ENCODE results near the gene CSNK1G2. TPM values are rescaled to one million over a fixed set of nuclear protein-coding genes. Genes with fewer than 3 reads are reported as not detected.
A peak's percentile ranks its signal among the peaks of the same experiment; 100 is the strongest.

Gene CSNK1G2
- total RNA-seq, 4 donors from 2014 or later, result 54.5 to 250 (median 103) TPM

DNA sequence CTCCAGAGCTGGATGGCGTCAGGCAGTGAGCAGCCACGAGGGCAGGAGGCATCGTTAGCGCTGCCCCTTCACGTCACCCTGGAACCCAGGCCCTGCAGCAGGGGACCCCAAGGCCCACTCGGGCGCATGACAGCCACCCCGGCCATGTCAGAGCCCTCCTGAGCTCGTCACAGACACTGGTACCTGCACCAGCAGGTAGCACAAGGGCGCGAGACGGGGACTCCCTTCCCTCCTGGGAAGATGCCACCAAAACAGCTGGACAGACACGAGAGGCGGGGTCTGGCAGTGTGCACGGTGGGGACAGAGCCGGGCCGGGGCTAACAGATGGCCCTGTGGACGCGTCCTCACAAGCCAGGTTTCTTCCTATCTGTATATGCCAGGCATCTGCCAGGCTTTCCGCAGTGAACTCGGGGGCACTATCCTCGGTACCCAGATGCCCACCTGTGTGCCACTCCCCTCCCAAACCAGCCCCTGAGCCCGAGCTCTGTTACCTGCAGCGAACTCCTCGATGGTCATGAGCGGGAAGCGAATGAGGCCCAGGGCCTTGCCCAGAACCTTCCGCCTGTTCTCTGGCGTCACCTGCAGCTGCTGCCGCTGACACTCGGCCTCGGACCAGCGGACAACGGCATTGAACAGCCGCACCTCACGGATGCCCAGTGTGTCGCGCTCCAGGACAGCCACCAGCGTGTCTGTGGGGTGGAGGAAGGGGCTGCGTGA lies 48.7 kb downstream of the CSNK1G2 start:
- Histone ChIP-seq H3K4me1 (no peaks in the 10 kb centered on the region), H3K36me3 (peaks cover 0 to 95% (median 0%) of the 10 kb centered on the region in 3 donors), H3K9me3 (no peaks in the 10 kb centered on the region), H3K27ac (no peak overlapping the region), H3K4me3 (no peak overlapping the region), H3K27me3 (no peaks in the 10 kb centered on the region)
- peak in 1 of 3 donors; percentile 43 for DNase-seq
- no peak for TF ChIP-seq POLR2A (IDR thresholded peaks at IDR 0.05)
- TF ChIP-seq, protein P1, sequence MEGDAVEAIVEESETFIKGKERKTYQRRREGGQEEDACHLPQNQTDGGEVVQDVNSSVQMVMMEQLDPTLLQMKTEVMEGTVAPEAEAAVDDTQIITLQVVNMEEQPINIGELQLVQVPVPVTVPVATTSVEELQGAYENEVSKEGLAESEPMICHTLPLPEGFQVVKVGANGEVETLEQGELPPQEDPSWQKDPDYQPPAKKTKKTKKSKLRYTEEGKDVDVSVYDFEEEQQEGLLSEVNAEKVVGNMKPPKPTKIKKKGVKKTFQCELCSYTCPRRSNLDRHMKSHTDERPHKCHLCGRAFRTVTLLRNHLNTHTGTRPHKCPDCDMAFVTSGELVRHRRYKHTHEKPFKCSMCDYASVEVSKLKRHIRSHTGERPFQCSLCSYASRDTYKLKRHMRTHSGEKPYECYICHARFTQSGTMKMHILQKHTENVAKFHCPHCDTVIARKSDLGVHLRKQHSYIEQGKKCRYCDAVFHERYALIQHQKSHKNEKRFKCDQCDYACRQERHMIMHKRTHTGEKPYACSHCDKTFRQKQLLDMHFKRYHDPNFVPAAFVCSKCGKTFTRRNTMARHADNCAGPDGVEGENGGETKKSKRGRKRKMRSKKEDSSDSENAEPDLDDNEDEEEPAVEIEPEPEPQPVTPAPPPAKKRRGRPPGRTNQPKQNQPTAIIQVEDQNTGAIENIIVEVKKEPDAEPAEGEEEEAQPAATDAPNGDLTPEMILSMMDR (IDR thresholded peaks at IDR 0.05), result no peak

DNA sequence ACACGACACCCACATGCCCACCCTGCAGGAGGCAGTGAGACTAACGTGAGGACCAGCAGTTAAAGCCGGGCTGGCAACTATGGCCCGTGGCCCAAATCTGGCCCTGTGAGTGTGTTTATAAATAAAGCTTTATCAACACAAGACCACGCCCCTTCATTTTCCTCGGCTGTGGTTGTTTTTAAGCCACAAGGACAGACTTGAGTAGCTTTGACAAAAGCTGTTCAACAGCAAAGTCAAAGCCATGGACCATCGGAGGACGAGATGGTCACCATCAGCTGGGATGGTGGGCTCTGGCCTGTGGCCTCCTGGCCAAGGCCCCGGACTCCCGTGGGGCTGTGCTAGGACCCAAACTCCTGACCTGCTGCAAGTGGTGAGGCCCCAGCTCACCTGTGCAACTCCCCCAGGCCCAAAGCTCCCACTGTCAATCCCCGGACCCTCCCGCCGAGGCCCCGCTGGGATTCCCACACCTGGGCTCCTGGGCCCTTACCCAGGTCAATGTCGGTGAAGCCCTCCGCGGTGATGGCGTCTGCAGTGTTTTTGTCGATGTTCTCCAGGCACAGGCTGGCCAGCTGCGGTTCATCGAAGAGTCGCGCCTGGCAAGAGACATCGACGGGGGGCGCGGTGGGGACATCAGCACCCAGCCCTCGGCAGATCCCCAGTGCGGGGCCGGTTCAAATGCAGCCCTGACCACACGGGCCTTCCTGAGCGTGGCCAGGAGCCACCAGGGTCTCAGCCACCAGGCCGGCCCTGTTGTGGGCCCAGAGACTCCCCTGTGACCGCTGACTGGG lies 49.5 kb downstream of the CSNK1G2 start:
- H3K27me3 ChIP-seq, result no peaks in the 10 kb centered on the region
- no peak overlapping the region for H3K27ac ChIP-seq
- no peaks in the 10 kb centered on the region for H3K4me1 ChIP-seq
- DNase-seq, result peak in 1 of 3 donors; percentile 41
- no peaks in the 10 kb centered on the region for H3K9me3 ChIP-seq
- TF ChIP-seq, protein P1 (IDR thresholded peaks at IDR 0.05), result no peak
- TF ChIP-seq POLR2A (IDR thresholded peaks at IDR 0.05), result no peak
- H3K4me3 ChIP-seq, result no peak overlapping the region
- peaks cover 0 to 88% (median 0%) of the 10 kb centered on the region in 3 donors for H3K36me3 ChIP-seq

DNA sequence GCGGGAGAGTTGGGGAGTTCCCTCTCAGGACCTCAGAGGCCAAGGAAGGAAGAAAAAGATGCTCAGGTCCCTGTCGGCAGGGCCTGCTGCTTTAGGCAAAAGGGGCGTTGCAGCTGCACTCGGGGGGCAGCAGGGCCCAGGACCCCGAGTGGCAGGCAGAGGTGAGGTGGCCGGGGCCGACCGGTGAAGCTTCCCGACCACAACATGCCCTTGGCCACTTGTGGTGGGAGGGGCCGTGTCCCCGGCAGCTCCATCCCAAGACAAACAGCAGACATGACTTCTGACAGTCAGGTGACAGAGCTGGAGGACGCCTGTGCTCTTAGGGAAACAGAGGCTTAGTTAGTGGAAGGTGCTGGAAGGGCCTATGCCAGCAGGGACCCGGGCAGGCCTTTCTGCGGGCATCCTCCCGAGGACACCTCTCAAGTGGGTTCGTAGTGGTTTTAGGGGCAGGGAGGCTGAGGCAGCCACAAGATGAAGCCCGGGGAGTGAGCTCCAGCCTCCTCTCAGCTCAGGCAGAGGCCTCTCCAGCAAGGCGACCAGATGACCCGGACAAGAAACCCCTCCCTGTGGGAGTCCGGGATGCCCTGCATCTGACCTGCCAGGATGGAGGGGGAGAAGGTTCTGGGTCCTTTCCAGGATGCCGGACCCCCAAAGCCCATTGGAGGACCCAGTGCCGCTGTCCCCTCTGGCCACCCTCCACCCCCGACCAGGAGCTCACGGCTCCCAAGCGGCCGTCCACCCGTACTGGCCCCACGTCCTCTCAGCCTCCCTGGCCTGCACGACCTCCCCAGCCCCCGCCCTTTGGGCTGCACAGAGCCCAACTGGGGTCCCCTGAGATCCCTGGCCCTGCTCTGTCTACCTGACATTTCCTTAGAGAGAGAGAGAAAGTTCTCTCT lies 50.3 kb downstream of the CSNK1G2 start:
- Histone ChIP-seq H3K9me3 (no peaks in the 10 kb centered on the region), H3K27ac (no peak overlapping the region), H3K4me3 (no peak overlapping the region), H3K27me3 (no peaks in the 10 kb centered on the region), H3K4me1 (no peaks in the 10 kb centered on the region), H3K36me3 (peaks cover 0 to 85% (median 0%) of the 10 kb centered on the region in 3 donors)
- TF ChIP-seq, protein P1 (IDR thresholded peaks at IDR 0.05), result no peak
- no peak for TF ChIP-seq POLR2A (IDR thresholded peaks at IDR 0.05)
- peak in 1 of 3 donors; percentile 41 for DNase-seq

DNA sequence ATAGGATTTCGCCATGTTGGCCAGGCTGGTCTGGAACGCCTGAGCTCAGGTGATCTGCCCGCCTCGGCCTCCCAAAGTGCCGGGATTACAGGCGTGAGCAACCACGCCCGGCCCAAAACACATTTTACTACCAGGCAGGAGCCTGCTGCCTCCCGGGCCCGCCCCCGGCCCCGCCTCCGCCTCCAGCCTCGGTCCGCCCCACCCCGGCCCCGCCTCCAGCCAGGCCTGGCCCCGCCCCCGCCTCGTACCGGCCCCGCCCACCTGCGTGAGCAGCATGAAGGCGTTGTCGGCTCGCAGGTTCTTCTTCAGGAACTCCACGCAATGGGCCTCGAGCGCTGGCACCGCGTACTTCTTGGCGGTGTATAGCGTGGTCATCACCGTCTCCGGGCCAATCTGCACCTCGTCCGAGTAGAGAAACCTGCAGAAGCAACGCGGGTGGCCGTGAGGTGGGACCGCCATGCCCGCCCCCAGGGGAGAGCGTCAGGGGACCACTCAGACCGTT lies 51.8 kb downstream of the CSNK1G2 start:
- DNase-seq, result peak in 1 of 3 donors; percentile 52
- Histone ChIP-seq H3K4me1 (no peaks in the 10 kb centered on the region), H3K27ac (no peak overlapping the region), H3K36me3 (peaks cover 0 to 85% (median 0%) of the 10 kb centered on the region in 3 donors), H3K9me3 (no peaks in the 10 kb centered on the region), H3K4me3 (no peak overlapping the region), H3K27me3 (no peaks in the 10 kb centered on the region)
- TF ChIP-seq, protein P1 (IDR thresholded peaks at IDR 0.05), result no peak
- no peak for TF ChIP-seq POLR2A (IDR thresholded peaks at IDR 0.05)

Data from Peyer's patch (tissue), 4 donors.